ENCODE results near the gene UNC13A.
"Not testable (repeated sequence)": the region's sequence is repeated elsewhere in the genome, so short reads cannot be mapped to it uniquely, and the experiment has no call there.

UNC13A gene

DNA sequence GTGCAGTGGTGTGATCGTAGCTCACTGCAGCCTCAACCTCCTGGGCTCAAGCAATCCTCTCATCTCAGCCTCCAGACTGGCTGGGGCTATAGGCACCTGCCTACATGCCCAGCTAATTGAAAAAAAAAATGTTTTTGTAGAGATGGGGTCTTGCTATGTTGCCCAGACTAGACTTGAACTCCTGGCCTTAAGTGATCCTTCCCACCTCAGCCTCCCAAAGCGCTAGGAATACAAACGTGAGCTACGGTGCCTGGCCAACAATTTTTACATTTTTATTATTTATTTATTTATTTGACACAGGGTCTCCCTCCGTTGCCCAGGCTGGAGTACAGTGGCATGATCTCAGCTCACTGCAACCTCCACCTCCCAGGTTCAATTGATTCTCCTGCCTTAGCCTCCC is 117.9 kb downstream of the UNC13A start:
- DNase-seq (ENCODE audit: low read depth): not testable (repeated sequence)

DNA sequence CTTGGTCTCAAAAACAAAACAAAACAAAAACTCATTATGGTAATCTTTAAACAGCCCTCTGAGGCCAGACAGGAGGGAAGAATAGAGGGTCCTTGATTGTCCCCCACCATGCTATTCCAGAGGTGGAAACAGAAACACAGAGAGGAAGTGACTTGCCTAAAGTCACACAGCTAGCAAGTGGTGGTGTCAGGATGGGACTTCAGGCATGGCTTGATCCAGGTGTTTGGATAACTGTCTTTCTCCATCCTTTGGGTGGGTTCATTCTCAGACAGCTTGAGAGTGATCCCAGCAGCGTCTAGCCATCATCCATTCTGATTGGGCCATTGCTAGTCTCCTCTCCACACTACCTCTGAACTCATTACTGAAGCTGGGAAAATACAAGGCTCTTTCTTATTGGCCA is 120.2 kb downstream of the UNC13A start:
- DNase-seq (ENCODE audit: low read depth): no peak

DNA sequence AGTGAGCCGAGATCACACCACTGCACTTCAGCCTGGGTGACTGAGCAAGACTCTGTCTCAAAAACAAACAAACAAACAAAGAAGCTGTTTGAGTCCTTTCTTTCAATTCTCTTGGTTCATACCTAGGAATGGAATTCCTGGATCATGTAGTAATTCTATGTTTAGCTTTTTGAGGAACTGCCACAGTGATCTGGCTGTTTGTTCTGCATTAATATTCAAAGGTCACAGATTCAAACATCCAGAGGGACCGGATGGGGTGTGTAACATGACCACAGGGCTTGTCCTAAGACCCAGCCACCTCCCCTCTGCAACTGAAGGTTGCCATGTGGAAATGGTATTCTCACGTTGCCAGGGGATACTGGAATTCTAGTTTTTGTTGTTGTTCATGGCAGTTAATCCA is 122.5 kb downstream of the UNC13A start:
- DNase-seq (ENCODE audit: low read depth): no peak

DNA sequence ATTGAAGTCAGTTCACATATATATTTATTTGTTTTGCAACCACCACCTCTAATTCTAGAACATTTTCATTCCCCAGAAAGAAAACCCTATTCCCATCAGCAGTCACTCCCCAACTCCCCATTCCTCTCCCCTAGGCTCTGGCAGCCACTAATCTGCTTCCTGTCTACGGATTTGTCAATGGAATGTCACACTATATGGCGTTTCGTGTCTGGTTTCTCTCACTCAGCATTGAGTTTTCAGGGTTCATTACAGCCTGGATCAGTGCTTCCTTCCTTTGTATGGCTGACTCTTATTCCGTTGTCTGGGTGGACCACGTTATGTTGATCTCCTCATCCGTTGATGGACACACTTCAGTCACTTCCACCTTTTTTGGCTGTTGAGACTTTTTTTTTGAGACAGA is 123.4 kb downstream of the UNC13A start:
- no peak for DNase-seq (ENCODE audit: low read depth)

DNA sequence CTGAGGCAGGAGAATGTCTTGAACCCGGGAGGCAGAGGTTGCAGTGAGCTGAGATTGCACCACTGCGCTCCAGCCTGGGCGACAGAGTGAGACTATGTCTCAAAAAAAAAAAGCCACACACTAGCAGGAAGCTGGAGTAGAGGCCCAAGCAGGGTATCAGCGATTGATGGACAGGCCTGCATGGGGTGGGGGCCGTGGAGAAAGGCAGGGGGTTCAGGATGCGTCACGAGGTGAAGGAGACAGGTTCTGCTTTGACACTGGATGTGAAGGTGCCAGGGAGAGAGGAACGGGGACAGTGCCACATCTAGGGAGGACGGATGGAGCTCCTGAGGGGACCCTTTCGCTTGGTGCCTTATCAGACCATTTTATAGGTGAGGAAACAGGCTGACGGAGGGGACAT is 125.6 kb downstream of the UNC13A start:
- DNase-seq (ENCODE audit: low read depth): no peak

DNA sequence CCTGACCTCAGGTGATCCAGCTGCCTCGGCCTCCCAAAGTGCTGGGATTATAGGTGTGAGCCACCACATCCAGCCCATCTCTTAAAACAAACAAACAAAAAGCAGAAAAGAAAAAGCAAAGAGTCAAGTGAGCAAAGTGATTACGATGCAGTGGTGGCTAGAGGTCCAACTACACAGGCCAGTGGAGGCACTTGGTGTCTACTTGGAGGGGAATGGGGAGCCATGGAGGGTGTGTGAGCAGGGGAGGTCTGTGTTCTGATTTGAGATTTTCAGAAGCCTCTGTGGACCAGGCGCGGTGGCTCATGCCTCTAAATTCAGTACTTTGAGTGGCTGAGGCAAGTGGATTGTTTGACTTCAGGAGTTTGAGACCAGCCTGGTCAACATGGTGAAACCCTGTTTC is 126.1 kb downstream of the UNC13A start:
- no peak for DNase-seq (ENCODE audit: low read depth)

DNA sequence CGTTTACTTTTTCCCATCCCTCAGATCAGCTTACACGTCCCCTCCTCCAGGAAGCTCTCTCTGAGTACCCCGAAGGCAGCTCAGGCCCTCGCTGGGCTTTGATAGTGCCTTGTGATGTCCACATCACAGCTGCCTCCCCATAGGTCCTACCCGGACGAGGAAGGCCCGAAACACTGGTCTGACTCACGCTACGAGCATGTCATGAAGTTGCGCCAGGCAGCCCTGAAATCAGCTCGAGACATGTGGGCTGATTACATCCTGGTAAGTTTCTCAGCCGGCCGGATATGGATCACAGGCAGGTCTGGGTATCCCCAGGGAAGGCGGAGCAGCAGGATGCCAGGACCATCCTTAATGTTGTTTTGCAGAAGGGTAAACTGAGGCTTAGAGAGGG is 128.0 kb downstream of the UNC13A start:
- peak; percentile 75 for DNase-seq (ENCODE audit: low read depth)

DNA sequence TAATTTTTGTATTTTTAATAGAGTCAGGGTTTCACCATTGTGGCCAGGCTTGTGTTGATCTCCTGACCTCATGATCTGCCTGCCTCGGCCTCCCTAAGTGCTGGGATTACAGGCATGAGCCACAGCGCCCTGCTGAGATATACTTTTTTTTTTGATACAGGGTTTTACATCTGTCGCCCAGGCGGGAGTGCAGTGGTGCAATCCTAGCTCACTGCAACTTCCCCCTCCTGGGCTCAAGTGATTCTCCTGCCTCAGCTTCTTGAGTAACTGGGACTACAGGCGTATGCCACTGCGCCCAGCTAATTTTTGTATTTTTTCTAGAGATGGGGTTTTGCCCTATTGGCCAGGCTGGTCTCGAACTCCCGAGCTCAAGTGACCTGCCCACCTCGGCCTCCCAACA is 130.7 kb downstream of the UNC13A start:
- DNase-seq (ENCODE audit: low read depth): no peak

DNA sequence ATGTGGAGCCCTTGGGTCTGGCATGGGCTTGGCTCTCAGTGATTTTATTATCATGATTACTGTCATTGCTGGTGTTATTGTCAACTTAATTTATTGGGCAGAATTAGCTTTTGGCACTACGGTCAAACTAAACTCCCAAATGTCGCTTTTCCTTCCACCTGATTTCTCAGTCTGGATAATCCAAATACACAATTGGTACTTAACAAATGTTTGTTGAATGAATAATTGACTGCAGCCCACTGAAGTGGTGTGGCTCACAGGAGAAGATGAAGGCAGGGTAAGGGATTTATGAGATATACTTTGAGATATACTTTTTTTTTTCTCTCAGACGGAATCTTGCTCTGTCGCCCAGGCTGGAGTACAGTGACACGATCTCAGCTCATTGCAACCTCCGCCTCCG is 131.2 kb downstream of the UNC13A start:
- no peak for DNase-seq (ENCODE audit: low read depth)

DNA sequence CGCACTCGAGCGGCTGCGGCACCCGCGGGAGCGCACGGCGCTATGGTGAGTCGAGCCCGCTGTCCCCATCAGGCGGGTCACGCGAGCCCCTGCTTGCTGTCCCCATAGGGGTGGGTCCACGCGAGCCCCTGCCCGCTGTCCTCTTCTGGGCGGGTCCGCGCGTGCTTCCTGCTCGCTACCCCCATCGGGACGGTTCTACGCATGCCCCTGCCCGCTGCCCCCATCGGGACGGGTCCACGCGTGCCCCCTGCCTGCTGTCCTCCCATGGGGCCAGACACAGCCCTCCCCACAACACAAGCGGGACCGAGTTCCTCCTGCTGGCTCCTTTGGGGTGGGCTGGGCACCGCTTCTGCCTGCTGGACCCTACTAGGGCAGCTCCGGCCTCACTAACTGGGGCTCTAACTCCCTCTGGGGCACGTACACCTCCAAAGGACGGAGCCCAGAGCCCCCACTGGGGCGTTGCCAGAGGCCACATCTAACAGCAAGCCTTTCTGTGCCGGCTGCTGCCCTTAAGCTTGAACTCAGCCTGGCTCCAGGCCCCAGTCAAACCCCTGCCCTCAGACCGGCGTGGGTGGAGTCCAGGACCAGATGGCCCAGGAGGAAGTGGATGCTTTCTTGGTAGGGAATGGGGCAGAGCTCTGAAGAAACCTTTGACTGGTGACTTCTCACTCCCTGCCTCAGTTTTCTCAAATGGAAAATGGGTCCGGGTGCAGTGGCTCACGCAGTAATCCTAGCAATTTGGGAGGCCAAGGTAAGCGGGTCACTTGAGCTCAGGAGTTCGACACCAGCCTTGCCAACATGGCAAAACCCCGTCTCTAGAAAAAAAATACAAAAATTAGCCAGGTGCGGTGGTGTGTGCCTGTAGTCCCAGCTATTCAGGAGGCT is 132.0 kb downstream of the UNC13A start:
- DNase-seq (ENCODE audit: low read depth): no peak

DNA sequence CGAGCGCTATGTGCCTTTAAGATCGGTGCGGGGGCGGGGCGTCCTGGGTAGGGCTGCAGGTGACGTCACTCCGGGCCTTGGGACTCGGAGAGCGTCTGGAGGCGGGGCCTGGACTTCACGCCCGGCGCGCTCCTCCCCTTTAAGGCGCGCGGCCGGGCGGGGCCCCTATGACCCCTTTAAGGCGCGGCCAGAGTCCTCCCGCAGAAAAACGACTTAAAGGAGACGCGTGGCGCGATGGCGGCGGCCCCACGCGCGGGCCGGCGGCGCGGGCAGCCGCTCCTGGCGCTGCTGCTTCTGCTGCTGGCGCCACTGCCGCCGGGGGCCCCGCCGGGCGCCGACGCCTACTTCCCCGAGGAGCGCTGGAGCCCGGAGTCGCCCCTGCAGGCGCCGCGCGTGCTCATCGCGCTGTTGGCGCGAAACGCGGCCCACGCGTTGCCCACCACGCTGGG is 132.7 kb downstream of the UNC13A start, which contains the start of gene COLGALT1:
TSS of gene COLGALT1 (plus strand) at position 170 of the 449 bp plus-strand sequence. CDS start at position 235, 65 bp downstream.
- peak; percentile 49 for DNase-seq (ENCODE audit: low read depth)

DNA sequence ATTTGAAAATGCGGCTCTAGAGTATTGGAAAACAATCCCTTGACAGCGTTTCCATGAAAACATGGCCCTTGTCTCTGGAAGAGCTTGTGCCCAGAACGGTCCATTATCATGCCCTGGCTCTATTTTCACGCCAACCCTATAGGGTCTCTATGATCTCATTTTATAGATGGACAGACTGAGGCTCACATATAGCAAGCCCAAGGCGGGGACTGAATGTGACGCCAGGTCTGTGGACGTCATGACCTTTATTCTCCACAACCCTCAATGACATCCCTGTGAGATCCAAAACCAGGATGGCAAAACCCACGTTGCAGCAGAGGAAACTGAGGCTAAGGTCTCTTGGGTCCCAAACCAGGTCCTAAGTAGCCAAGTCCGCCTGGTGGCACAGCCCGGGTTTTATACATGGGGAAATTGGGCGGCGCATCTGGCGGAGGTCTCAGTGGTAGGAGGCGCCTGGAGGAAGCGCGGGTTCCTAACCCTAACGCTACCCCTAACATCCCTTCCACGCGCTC is 133.1 kb downstream of the UNC13A start:
- no peak for DNase-seq (ENCODE audit: low read depth)

DNA sequence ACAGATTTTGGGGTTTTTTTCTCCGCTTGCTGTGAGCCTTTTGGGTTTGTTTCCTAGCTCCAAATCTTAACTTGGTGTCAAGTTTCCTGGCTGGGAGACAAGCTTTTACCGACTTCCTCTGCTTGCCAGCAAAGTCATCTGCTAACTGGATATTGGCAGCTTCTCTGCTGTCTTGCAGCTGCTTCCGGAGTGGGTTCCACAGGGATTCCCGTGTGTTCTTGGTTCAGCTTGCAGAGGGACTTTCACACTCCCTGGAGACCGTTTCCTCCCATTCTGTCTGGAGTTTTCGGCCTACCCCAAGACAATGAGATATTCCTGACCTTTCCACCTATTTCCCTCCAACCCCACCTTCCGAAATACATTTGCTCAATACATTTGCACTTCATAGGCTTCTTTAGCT is 134.9 kb downstream of the UNC13A start:
- DNase-seq (ENCODE audit: low read depth): peak; percentile 81

DNA sequence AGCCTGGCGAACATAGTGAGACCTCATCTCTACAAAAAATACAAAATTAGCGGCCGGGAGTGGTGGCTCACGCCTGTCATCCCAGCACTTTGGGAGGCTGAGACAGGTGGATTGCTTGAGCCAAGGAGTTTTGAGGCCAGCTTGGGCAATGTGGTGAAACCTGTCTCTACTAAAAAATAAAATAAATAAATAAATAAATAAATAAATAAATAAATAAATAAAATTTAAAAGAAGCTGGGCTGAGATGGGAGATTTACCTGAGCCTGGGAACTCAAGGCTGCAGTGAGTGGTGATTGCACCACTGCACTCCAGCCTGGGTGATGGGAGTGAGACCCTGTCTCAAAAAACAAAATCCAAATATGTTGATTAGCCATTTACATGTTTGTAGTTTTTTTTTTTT is 135.4 kb downstream of the UNC13A start:
- not testable (repeated sequence) for DNase-seq (ENCODE audit: low read depth)
